ENCODE measurements around the gene DUSP28.

- TF ChIP-seq FOXA3 (CRISPR knock-in tag; IDR thresholded peaks at IDR 0.05) (no peak), POLR2A (IDR thresholded peaks at IDR 0.05; ENCODE audit: insufficient read depth in 1 of 2, low read depth in 2 of 2, low read length in 2 of 2) (no peak), MZF1 (CRISPR knock-in tag; IDR thresholded peaks at IDR 0.05; ENCODE audit: borderline replicate concordance) (no peak), CTCF (CRISPR knock-in tag; IDR thresholded peaks at IDR 0.05) (no peak), ZBTB43 (CRISPR knock-in tag; conservative IDR thresholded peaks at IDR 0.05) (no peak), SMC3 (IDR thresholded peaks at IDR 0.05; ENCODE audit: low read length) (no peak), TFDP1 (CRISPR knock-in tag; IDR thresholded peaks at IDR 0.05; ENCODE audit: borderline replicate concordance) (no peak), SP1 (IDR thresholded peaks at IDR 0.05) (no peak), SP1 (CRISPR knock-in tag; IDR thresholded peaks at IDR 0.05) (no peak), HDAC6 (IDR thresholded peaks at IDR 0.05; ENCODE audit: low read depth, low read length) (no peak), E2F5 (CRISPR knock-in tag; conservative IDR thresholded peaks at IDR 0.05) (no peak), ZNF777 (CRISPR knock-in tag; IDR thresholded peaks at IDR 0.05) (no peak), ZNF713 (CRISPR knock-in tag; IDR thresholded peaks at IDR 0.05) (no peak), HMGXB4 (CRISPR knock-in tag; IDR thresholded peaks at IDR 0.05; ENCODE audit: borderline replicate concordance in 1 of 2, low read depth in 1 of 2) (no peak)
These were observed 43.7 kb downstream of the DUSP28 start for GRCh38 chr2:240603846-240604245.
